Right lobe of liver (tissue), 6 donors: ENCODE measurements around the gene IFIH1. TPM values are rescaled to one million over a fixed set of nuclear protein-coding genes. Genes with fewer than 3 reads are reported as not detected.

Experiments used
- ATAC-seq, 4 donors: fragments of 200-7000 bp; cut with Tn5 transposase; one replicate each; pipeline ENCODE4 v1.9.1; 2020; ENCODE audit warnings: mild to moderate bottlenecking in 4 of 4, moderate library complexity in 4 of 4
- DNase-seq, 3 donors: peaks; one replicate each; pipeline ENCODE4 v3.0.0-alpha.2; 2020
- H3K27ac ChIP-seq, 3 donors: fragments of 200-600 bp; one replicate each; pipeline ENCODE4 v1.8.0; 2022
- H3K27me3 ChIP-seq, 2 donors: fragments of 200-600 bp; one replicate each; pipeline ENCODE4 v1.8.0; 2022
- H3K36me3 ChIP-seq, 4 donors: fragments of 200-600 bp; sonication (generic) in 1 of 4; one replicate each; pipeline versions ENCODE4 v1.5.1 to v1.8.0; 2017 to 2022; ENCODE audit warnings: control low read depth in 1 of 4
- H3K4me1 ChIP-seq, 4 donors: fragments of 200-600 bp; sonication (generic) in 1 of 4; one replicate each; pipeline versions ENCODE4 v1.5.1 to v1.8.0; 2017 to 2022; ENCODE audit warnings: control low read depth in 1 of 4
- H3K4me3 ChIP-seq, 3 donors: fragments of 200-600 bp; one replicate each; pipeline ENCODE4 v1.8.0; 2022
- H3K9me3 ChIP-seq, 4 donors: fragments of 200-600 bp; sonication (generic) in 1 of 4; one replicate each; pipeline versions ENCODE4 v1.5.1 to v1.8.0; 2017 to 2022; ENCODE audit warnings: control low read depth in 1 of 4
- POLR2A ChIP-seq: fragments of 450-650 bp; IDR thresholded peaks from one replicate; pipeline ENCODE4 v1.6.1; 2017; ENCODE audit warnings: antibody characterized with exemption, mild to moderate bottlenecking
- WGBS: methylation state at CpG from one replicate; pipeline ENCODE4 v1.1.6; 2018; ENCODE audit warnings: low coverage, low lambda C conversion rate; ENCODE audit not compliant: insufficient coverage; ENCODE audit errors: missing lambda C conversion rate; 5-methylcytosine and 5-hydroxymethylcytosine counted together
- intact Hi-C, 2 donors: fragments of 100-400 bp; cut with DNase I; formaldehyde crosslinking; loops; one replicate each; pipeline versions ENCODE4 v1.11.2 to v1.14.1; 2022
- total RNA-seq, 6 experiments: library from RNA; depleted of rRNA in 2 of 6; stranded (reverse); fragments of >200 nt in 2 of 6; fragmentation: NEBNext Ultra II Directional in 3 of 6; extraction: Animal tissue kit (Norgen Biotek cat#: 25700) in 3 of 6; gene quantifications; one replicate each; pipeline versions ENCODE4 v1.1.0 to v1.2.4, GENCODE V29; 2016 to 2023
- TF ChIP-seq, protein P1 (sequence below), 4 donors: fragments of 200-600 bp in 3 of 4; fragments of 450-650 bp in 1 of 4; IDR thresholded peaks; one replicate each; pipeline versions ENCODE4 v1.5.1 to v1.8.0; 2016 to 2022; ENCODE audit warnings: antibody characterized with exemption in 4 of 4, mild to moderate bottlenecking in 2 of 4
- donor health status: DM: no; HTN: yes; CAD: no.
- donor health status: DM: no; HTN: no; CAD: no.
- donor health status: DM: no; HTN: no; CAD: no.
- donor health status: DM: no; HTN: yes; CAD: no.
- donor health status: DM: no; HTN: yes; CAD: no.

IFIH1 gene
- total RNA-seq, 6 experiments from 2014 or later = 8.8 to 15.6 (median 11.9) TPM

DNA sequence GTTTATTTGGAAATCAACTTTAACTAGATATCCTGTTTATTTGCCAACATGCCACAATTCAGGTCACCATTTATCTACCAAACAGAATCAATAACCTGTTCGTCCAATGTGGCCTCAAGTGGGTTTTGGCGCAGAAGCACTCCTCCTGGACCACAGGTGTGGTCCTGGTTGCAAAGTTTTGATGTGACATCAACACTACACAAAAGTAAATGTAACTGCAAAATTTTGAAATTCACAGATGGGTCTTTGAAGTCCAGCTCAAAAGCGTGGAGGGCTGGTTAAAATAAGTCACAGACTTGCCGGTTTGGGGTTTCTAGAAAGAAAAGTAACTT, 25.0 kb upstream of the IFIH1 start:
- H3K36me3 ChIP-seq = peaks cover 0 to 4% (median 0%) of the 10 kb centered on the region in 4 donors
- H3K27ac ChIP-seq = no peak overlapping the region
- DNase-seq (no peak), ATAC-seq (no peak)
- intact Hi-C loops = no loop called here
- peak overlapping the region; percentile 84 to 91 (median 86) for H3K4me3 ChIP-seq
- H3K27me3 ChIP-seq = no peaks in the 10 kb centered on the region
- TF ChIP-seq, protein P1, sequence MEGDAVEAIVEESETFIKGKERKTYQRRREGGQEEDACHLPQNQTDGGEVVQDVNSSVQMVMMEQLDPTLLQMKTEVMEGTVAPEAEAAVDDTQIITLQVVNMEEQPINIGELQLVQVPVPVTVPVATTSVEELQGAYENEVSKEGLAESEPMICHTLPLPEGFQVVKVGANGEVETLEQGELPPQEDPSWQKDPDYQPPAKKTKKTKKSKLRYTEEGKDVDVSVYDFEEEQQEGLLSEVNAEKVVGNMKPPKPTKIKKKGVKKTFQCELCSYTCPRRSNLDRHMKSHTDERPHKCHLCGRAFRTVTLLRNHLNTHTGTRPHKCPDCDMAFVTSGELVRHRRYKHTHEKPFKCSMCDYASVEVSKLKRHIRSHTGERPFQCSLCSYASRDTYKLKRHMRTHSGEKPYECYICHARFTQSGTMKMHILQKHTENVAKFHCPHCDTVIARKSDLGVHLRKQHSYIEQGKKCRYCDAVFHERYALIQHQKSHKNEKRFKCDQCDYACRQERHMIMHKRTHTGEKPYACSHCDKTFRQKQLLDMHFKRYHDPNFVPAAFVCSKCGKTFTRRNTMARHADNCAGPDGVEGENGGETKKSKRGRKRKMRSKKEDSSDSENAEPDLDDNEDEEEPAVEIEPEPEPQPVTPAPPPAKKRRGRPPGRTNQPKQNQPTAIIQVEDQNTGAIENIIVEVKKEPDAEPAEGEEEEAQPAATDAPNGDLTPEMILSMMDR (IDR thresholded peaks at IDR 0.05) = no peak
- no peak for TF ChIP-seq POLR2A
- 37% methylated on average over 4 of the region's 4 CpGs for WGBS
- peaks cover 0 to 3% (median 0%) of the 10 kb centered on the region in 4 donors for H3K4me1 ChIP-seq
- no peaks in the 10 kb centered on the region for H3K9me3 ChIP-seq

DNA sequence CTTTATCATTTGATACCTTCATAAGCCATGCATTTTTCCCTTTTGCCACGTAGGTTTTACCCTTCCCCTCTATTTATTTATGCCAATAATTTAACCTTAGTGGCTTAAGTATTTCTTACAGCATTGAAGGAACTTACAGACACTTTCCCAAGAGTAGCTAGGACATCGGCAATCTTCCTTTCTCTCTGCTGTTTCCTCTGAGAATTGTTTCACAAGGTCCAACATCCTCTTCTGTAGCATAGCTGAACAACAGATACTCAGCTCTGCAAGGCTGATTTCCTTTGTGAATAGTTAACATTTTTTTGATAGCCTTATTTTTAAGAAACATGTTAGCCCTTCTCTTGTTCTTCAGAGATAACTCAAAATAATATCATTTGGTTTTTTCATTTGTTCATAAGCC, 24.4 kb upstream of the IFIH1 start:
- TF ChIP-seq, protein P1 (IDR thresholded peaks at IDR 0.05) = no peak
- TF ChIP-seq POLR2A = no peak
- H3K4me3 ChIP-seq = no peak overlapping the region
- H3K27me3 ChIP-seq = no peaks in the 10 kb centered on the region
- intact Hi-C loops = no loop called here
- DNase-seq = no peak
- H3K27ac ChIP-seq = no peak overlapping the region
- peaks cover 0 to 4% (median 0%) of the 10 kb centered on the region in 4 donors for H3K36me3 ChIP-seq
- 43% methylated on average over 2 of the region's 2 CpGs for WGBS
- H3K9me3 ChIP-seq = no peaks in the 10 kb centered on the region
- no peak for ATAC-seq
- peaks cover 0 to 3% (median 0%) of the 10 kb centered on the region in 4 donors for H3K4me1 ChIP-seq

DNA sequence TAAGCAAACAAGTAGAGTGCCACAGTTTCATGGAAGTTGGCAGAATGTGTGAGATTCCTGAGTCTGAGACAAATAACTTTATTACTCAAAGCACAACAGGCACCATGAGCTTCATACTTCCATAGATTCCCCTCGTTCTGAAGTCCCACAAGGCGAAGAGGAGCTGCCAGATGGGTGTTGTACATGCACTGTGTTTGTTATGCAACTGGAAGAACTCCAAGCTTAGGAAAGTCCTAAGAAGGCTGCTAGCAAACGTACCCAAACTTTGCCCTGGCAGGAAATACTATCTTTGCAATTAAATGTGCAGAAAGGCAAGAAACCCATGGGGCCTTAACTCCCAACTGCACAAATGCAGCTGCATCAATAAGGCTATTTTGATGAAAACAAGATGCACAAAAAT, 23.8 kb upstream of the IFIH1 start:
- WGBS = 54% methylated on average over 3 of the region's 3 CpGs
- Histone ChIP-seq H3K4me1 (peaks cover 0 to 3% (median 0%) of the 10 kb centered on the region in 4 donors), H3K27me3 (no peaks in the 10 kb centered on the region), H3K4me3 (no peak overlapping the region), H3K27ac (no peak overlapping the region), H3K36me3 (no peaks in the 10 kb centered on the region), H3K9me3 (no peaks in the 10 kb centered on the region)
- TF ChIP-seq, protein P1 (IDR thresholded peaks at IDR 0.05) = no peak
- no peak for TF ChIP-seq POLR2A
- ATAC-seq (no peak), DNase-seq (no peak)
- intact Hi-C loops = no loop called here

DNA sequence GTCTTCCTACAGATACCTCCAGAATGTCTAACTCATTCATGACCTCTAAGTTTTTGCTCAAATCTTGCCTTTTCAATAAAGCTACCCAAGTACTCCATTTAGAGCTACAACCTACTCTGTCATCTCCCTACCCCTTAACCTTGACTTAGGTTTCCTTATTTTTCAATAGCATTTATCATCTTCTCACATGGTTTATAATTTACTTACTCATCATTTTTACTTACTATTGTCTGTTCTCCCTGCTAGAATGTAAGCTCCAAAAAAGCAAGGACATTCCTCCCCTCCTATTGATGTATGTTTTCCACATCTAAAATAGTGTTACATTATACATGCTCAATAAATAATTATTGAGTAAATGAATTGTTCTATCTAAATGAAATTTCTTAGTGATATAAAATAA, 22.3 kb upstream of the IFIH1 start:
- Histone ChIP-seq H3K4me1 (peaks cover 0 to 3% (median 0%) of the 10 kb centered on the region in 4 donors), H3K4me3 (no peak overlapping the region), H3K27me3 (no peaks in the 10 kb centered on the region), H3K27ac (no peak overlapping the region), H3K9me3 (no peaks in the 10 kb centered on the region), H3K36me3 (no peaks in the 10 kb centered on the region)
- TF ChIP-seq POLR2A = no peak
- TF ChIP-seq, protein P1 (IDR thresholded peaks at IDR 0.05) = no peak
- ATAC-seq = no peak
- intact Hi-C loops = no loop called here
- no peak for DNase-seq

DNA sequence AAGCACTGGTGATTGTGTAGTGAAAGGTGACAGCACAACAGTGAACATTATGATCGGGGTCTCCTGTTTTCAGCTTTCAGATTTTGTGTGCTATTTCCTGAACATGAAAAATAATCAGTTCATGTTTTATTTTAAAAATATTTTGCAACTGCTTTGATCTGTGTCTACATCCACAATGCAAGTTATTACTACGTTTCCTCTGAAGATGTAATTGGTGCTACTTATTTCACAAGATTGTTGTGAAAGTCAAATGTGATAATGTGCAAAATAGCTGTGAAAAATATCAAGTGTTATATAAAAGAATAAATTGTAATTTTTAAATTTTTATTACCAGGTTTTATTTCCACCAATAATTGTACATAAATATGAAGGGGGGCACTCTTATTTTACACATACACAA, 19.4 kb upstream of the IFIH1 start:
- Histone ChIP-seq H3K9me3 (no peaks in the 10 kb centered on the region), H3K36me3 (no peaks in the 10 kb centered on the region), H3K4me1 (no peaks in the 10 kb centered on the region), H3K27me3 (no peaks in the 10 kb centered on the region), H3K4me3 (no peak overlapping the region), H3K27ac (no peak overlapping the region)
- intact Hi-C loops = no loop called here
- DNase-seq (no peak), ATAC-seq (no peak)
- WGBS = 68% methylated on average over 2 of the region's 2 CpGs
- no peak for TF ChIP-seq POLR2A
- TF ChIP-seq, protein P1 (IDR thresholded peaks at IDR 0.05) = no peak
